Heart left ventricle (tissue), 16 donors: Measurements from ENCODE around the gene C14orf180. TPM values are rescaled to one million over a fixed set of nuclear protein-coding genes. Genes with fewer than 3 reads are reported as not detected.
"Not testable (repeated sequence)": the region's sequence is repeated elsewhere in the genome, so short reads cannot be mapped to it uniquely, and the experiment has no call there.

ENCODE experiments used
- ATAC-seq, 4 donors: fragments of 200-7000 bp; cut with Tn5 transposase; one replicate each; pipeline ENCODE4 v1.9.1; 2020 to 2022; ENCODE audit warnings: moderate library complexity in 4 of 4, mild to moderate bottlenecking in 3 of 4, moderate number of reproducible peaks in 1 of 4
- DNase-seq, 5 donors: peaks; one replicate each; pipeline ENCODE4 v3.0.0-alpha.2; 2020
- H3K27ac ChIP-seq, 12 donors: fragments of 200-600 bp; sonication (generic) in 4 of 12; one replicate each; pipeline versions ENCODE4 v1.5.0 to v1.8.0; 2016 to 2022; ENCODE audit warnings: mild to moderate bottlenecking in 2 of 12
- H3K27me3 ChIP-seq, 9 donors: fragments of 200-600 bp; sonication (generic) in 2 of 9; one replicate each; pipeline versions ENCODE4 v1.5.1 to v1.8.0; 2016 to 2022; ENCODE audit warnings: mild to moderate bottlenecking in 3 of 9
- H3K36me3 ChIP-seq, 9 donors: fragments of 200-600 bp; sonication (generic) in 2 of 9; one replicate each; pipeline versions ENCODE4 v1.5.0 to v1.8.0; 2018 to 2022; ENCODE audit warnings: mild to moderate bottlenecking in 2 of 9
- H3K4me1 ChIP-seq, 12 donors: fragments of 200-600 bp; sonication (generic) in 4 of 12; one replicate each; pipeline versions ENCODE4 v1.5.0 to v1.8.0; 2016 to 2022; ENCODE audit warnings: mild to moderate bottlenecking in 3 of 12
- H3K4me3 ChIP-seq, 12 donors: fragments of 200-600 bp; sonication (generic) in 4 of 12; one replicate each; pipeline versions ENCODE4 v1.5.0 to v1.8.0; 2017 to 2022; ENCODE audit warnings: mild to moderate bottlenecking in 9 of 12, moderate library complexity in 4 of 12
- H3K9me3 ChIP-seq, 12 donors: fragments of 200-600 bp; sonication (generic) in 4 of 12; one replicate each; pipeline versions ENCODE4 v1.5.0 to v1.8.0; 2016 to 2022; ENCODE audit warnings: mild to moderate bottlenecking in 1 of 12
- CTCF ChIP-seq, 12 donors: fragments of 200-600 bp; sonication (generic) in 4 of 12; IDR thresholded peaks; one replicate each; pipeline versions ENCODE4 v1.5.0 to v1.8.0; 2018 to 2022; ENCODE audit warnings: antibody characterized with exemption in 12 of 12, mild to moderate bottlenecking in 5 of 12
- POLR2A ChIP-seq, 2 donors: fragments of 450-650 bp; IDR thresholded peaks; one replicate each; pipeline ENCODE4 v1.6.1; 2017; ENCODE audit warnings: antibody characterized with exemption in 2 of 2, mild to moderate bottlenecking in 2 of 2, moderate library complexity in 2 of 2
- WGBS, 4 donors: extraction: QIAGEN DNeasy Blood & Tissue Kit in 2 of 4; methylation state at CpG; one replicate each; pipeline versions ENCODE4 v1.1.5 to v1.1.7; 2013 to 2018; 5-methylcytosine and 5-hydroxymethylcytosine counted together
- intact Hi-C, 10 donors: fragments of 100-400 bp; cut with DNase I; formaldehyde crosslinking; loops; one replicate each; pipeline versions ENCODE4 v1.11.1 to v1.14.2; 2022
- polyA plus RNA-seq, 2 donors: library from polyadenylated mRNA; stranded (reverse); fragments of 200-250 nt; gene quantifications; one replicate each; pipeline ENCODE4 v1.2.3, GENCODE V29; 2013
- total RNA-seq, 9 donors: library from RNA; depleted of rRNA in 2 of 9; stranded (reverse); fragments of >200 nt in 2 of 9; fragmentation: NEBNext Ultra II Directional in 3 of 9; extraction: Animal tissue kit (Norgen Biotek cat#: 25700) in 3 of 9; gene quantifications; one replicate each; pipeline versions ENCODE4 v1.1.0 to v1.2.4, GENCODE V29; 2016 to 2023
- donor health status: ischemic (EF 13 %, LVEDD 7.1; RV severe dilation, severe dysfunction).
- donor health status: healthy with polysubstance abuse.
- donor health status: DM: no; HTN: yes; CAD: no.
- donor health status: DM: no; HTN: no; CAD: no.
- donor health status: ischemic (EF 25% LVEDD 6.9; RV normal size, moderate dysfunction).
- donor health status: ischemic (EF 25% LVEDD 5.7; RV mildly dilated, moderate dysfunction).
- donor health status: healthy.
- donor health status: DM: yes; HTN: yes; CAD: no.
- donor health status: ischemic (EF 35%, LVEDD 5.7; RV mildly dilated, moderate dysfunction).
- donor health status: nonischemic (EF 11% LVEDD 7.7; RV severe dilation, severe dysfunction).
- donor health status: DM: yes; HTN: yes; CAD: no.
- donor health status: PGD.
- donor health status: ischemic (EF 29% LVEDD 5.4; RV normal size, mild dysfunction).
- donor health status: nonischemic (EF 23%, LVEDD 6.1; RV moderate dilation, normal function).

C14orf180 gene
- total and polyA plus RNA-seq, 11 donors, result 11.1 to 170 (median 75.3) TPM

GRCh38 chr14:104634886-104635570 is 55.5 kb downstream of the C14orf180 start:
- ATAC-seq (peak in 1 of 4 donors; percentile 7), DNase-seq (no peak)
- H3K4me1 ChIP-seq, result peaks cover 0 to 4% (median 0%) of the 10 kb centered on the region in 12 donors
- no peak overlapping the region for H3K27ac ChIP-seq
- H3K9me3 ChIP-seq, result no peaks in the 10 kb centered on the region
- intact Hi-C loops, result loop anchor here in 8 of 10 donors (5.0 to 10.0 kb wide), 7 partner anchors 68 to 560 kb away; partner anchors contain the start of gene KIF26A (in 3 of the 8)
- no peaks in the 10 kb centered on the region for H3K36me3 ChIP-seq
- H3K27me3 ChIP-seq, result peaks cover 0 to 42% (median 7%) of the 10 kb centered on the region in 9 donors
- 84 to 88% (median 86%) methylated on average over 22 to 26 of the region's 26 CpGs for WGBS, 4 donors
- TF ChIP-seq CTCF (IDR thresholded peaks at IDR 0.05) (no peak), POLR2A (IDR thresholded peaks at IDR 0.05) (no peak)
- no peak overlapping the region for H3K4me3 ChIP-seq

- TF ChIP-seq CTCF (IDR thresholded peaks at IDR 0.05) (no peak), POLR2A (IDR thresholded peaks at IDR 0.05) (no peak)
- 85 to 92% (median 88%) methylated on average over 13 to 14 of the region's 14 CpGs for WGBS, 4 donors
- ATAC-seq, result no peak
- Histone ChIP-seq H3K9me3 (no peaks in the 10 kb centered on the region), H3K36me3 (no peaks in the 10 kb centered on the region), H3K27me3 (peaks cover 0 to 42% (median 7%) of the 10 kb centered on the region in 9 donors), H3K4me1 (peaks cover 0 to 7% (median 0%) of the 10 kb centered on the region in 12 donors), H3K4me3 (no peak overlapping the region), H3K27ac (no peak overlapping the region)
- intact Hi-C loops, result loop anchor here in 8 of 10 donors (5.0 to 10.0 kb wide), 7 partner anchors 68 to 561 kb away; partner anchors contain the start of gene KIF26A (in 3 of the 8)
- DNase-seq, result no peak
These were observed 56.2 kb downstream of the C14orf180 start for GRCh38 chr14:104635717-104636116.

- WGBS, 4 donors, result 83 to 89% (median 87%) methylated on average over 10 to 11 of the region's 11 CpGs
- DNase-seq, result no peak
- H3K4me1 ChIP-seq, result peaks cover 0 to 7% (median 0%) of the 10 kb centered on the region in 12 donors
- H3K4me3 ChIP-seq, result no peak overlapping the region
- H3K9me3 ChIP-seq, result no peaks in the 10 kb centered on the region
- peaks cover 0 to 42% (median 7%) of the 10 kb centered on the region in 9 donors for H3K27me3 ChIP-seq
- intact Hi-C loops, result loop anchor here in 8 of 10 donors (5.0 to 10.0 kb wide), 7 partner anchors 69 to 561 kb away; partner anchors contain the start of gene KIF26A (in 3 of the 8)
- ATAC-seq, result no peak
- H3K27ac ChIP-seq, result no peak overlapping the region
- no peak for TF ChIP-seq POLR2A (IDR thresholded peaks at IDR 0.05)
- no peaks in the 10 kb centered on the region for H3K36me3 ChIP-seq
These were observed 56.6 kb downstream of the C14orf180 start for GRCh38 chr14:104636131-104636530.

GRCh38 chr14:104636846-104637545 is 57.4 kb downstream of the C14orf180 start:
- not testable (repeated sequence) for H3K4me3 ChIP-seq, ATAC-seq, H3K9me3 ChIP-seq, H3K36me3 ChIP-seq, H3K4me1 ChIP-seq, DNase-seq, H3K27ac ChIP-seq
- WGBS, 4 donors, result 83 to 92% (median 87%) methylated on average over 21 to 39 of the region's 39 CpGs
- H3K27me3 ChIP-seq, result peaks cover 0 to 42% (median 7%) of the 10 kb centered on the region in 9 donors
- intact Hi-C loops, result loop anchor here in 8 of 10 donors (5.0 to 10.0 kb wide), 7 partner anchors 70 to 562 kb away; partner anchors contain the start of gene KIF26A (in 3 of the 8)

- ATAC-seq, result no peak
- TF ChIP-seq POLR2A (IDR thresholded peaks at IDR 0.05) (no peak), CTCF (IDR thresholded peaks at IDR 0.05) (no peak)
- Histone ChIP-seq H3K27me3 (peaks cover 0 to 38% (median 7%) of the 10 kb centered on the region in 9 donors), H3K4me1 (peaks cover 0 to 13% (median 0%) of the 10 kb centered on the region in 12 donors), H3K9me3 (no peaks in the 10 kb centered on the region), H3K27ac (no peak overlapping the region), H3K4me3 (no peak overlapping the region), H3K36me3 (no peaks in the 10 kb centered on the region)
- intact Hi-C loops, result loop anchor here in 8 of 10 donors (5.0 to 10.0 kb wide), 7 partner anchors 70 to 563 kb away; partner anchors contain the start of gene KIF26A (in 3 of the 8)
- no peak for DNase-seq
- WGBS, 4 donors, result 78 to 84% (median 82%) methylated on average over 5 of the region's 5 CpGs
These were observed 58.0 kb downstream of the C14orf180 start for GRCh38 chr14:104637546-104638003.
